Liver (tissue), 9 donors: ENCODE data around the gene FERMT1. TPM values are rescaled to one million over a fixed set of nuclear protein-coding genes. Genes with fewer than 3 reads are reported as not detected.

ENCODE experiments used
- DNase-seq: peaks from one replicate; pipeline ENCODE4 v3.0.0-alpha.2; 2017; ENCODE audit warnings: low spot score
- H3K27ac ChIP-seq, 2 donors: one replicate each; pipeline ENCODE4 v1.7.0; 2013; ENCODE audit warnings: inconsistent platforms in 2 of 2, low read length in 2 of 2, control low read depth in 1 of 2, low read depth in 1 of 2, mild to moderate bottlenecking in 1 of 2
- H3K27me3 ChIP-seq, 4 donors: one replicate each; pipeline versions ENCODE4 v1.6.1 to v1.7.0; 2013; ENCODE audit warnings: low read length in 3 of 4, inconsistent platforms in 1 of 4, mild to moderate bottlenecking in 1 of 4, moderate library complexity in 1 of 4; ENCODE audit not compliant: control insufficient read depth in 4 of 4, insufficient read depth in 4 of 4
- H3K36me3 ChIP-seq, 4 donors: one replicate each; pipeline versions ENCODE4 v1.6.1 to v1.7.0; 2013; ENCODE audit warnings: low read length in 3 of 4, mild to moderate bottlenecking in 3 of 4, low read depth in 1 of 4, moderate library complexity in 1 of 4; ENCODE audit not compliant: control insufficient read depth in 4 of 4, insufficient read depth in 3 of 4
- H3K4me1 ChIP-seq, 4 donors: one replicate each; pipeline versions ENCODE4 v1.6.1 to v1.7.0; 2013; ENCODE audit warnings: low read length in 3 of 4, mild to moderate bottlenecking in 3 of 4, moderate library complexity in 1 of 4; ENCODE audit not compliant: control insufficient read depth in 4 of 4, insufficient read depth in 4 of 4
- H3K4me3 ChIP-seq, 3 donors: one replicate each; pipeline versions ENCODE4 v1.6.1 to v1.7.0; 2013; ENCODE audit warnings: low read length in 3 of 3, control low read depth in 1 of 3, low read depth in 1 of 3, mild to moderate bottlenecking in 1 of 3
- H3K9ac ChIP-seq, 2 donors: one replicate each; pipeline ENCODE4 v1.7.0; 2013; ENCODE audit warnings: low read length in 2 of 2, mild to moderate bottlenecking in 2 of 2, moderate library complexity in 2 of 2, control low read depth in 1 of 2, low read depth in 1 of 2
- H3K9me3 ChIP-seq, 4 donors: one replicate each; pipeline versions ENCODE4 v1.6.1 to v1.7.0; 2013; ENCODE audit warnings: low read length in 3 of 4; ENCODE audit not compliant: control insufficient read depth in 4 of 4
- EGR1 ChIP-seq, 2 donors: IDR thresholded peaks; 2 replicates each; pipeline ENCODE4 v1.6.1; 2016 to 2018; ENCODE audit warnings: antibody characterized with exemption in 2 of 2, low read depth in 2 of 2
- FOXA1 ChIP-seq: IDR thresholded peaks from 2 replicates; pipeline ENCODE4 v1.6.1; 2016; ENCODE audit warnings: antibody characterized with exemption
- FOXA2 ChIP-seq: IDR thresholded peaks from 2 replicates; pipeline ENCODE4 v1.6.1; 2016; ENCODE audit warnings: antibody characterized with exemption
- GABPA ChIP-seq, 2 donors: IDR thresholded peaks in 1 of 2; conservative IDR thresholded peaks in 1 of 2; 2 replicates each; pipeline ENCODE4 v1.6.1; 2016; ENCODE audit warnings: antibody characterized with exemption in 2 of 2, mild to moderate bottlenecking in 1 of 2, moderate library complexity in 1 of 2
- HNF4A ChIP-seq, 2 donors: conservative IDR thresholded peaks; 2 replicates each; pipeline ENCODE4 v1.6.1; 2016; ENCODE audit warnings: antibody characterized with exemption in 2 of 2, mild to moderate bottlenecking in 2 of 2
- HNF4G ChIP-seq: IDR thresholded peaks from 2 replicates; pipeline ENCODE4 v1.6.1; 2016; ENCODE audit warnings: antibody characterized with exemption
- JUND ChIP-seq, 2 donors: IDR thresholded peaks; 2 replicates each; pipeline ENCODE4 v1.6.1; 2016; ENCODE audit warnings: antibody characterized with exemption in 2 of 2
- NR2F2 ChIP-seq: IDR thresholded peaks from 2 replicates; pipeline ENCODE4 v1.6.1; 2016; ENCODE audit warnings: antibody characterized with exemption
- RAD21 ChIP-seq, 2 donors: IDR thresholded peaks; 2 replicates each; pipeline ENCODE4 v1.6.1; 2016; ENCODE audit warnings: antibody characterized with exemption in 2 of 2, mild to moderate bottlenecking in 2 of 2
- RXRA ChIP-seq, 2 donors: IDR thresholded peaks; 2 replicates each; pipeline ENCODE4 v1.6.1; 2017 to 2018; ENCODE audit warnings: antibody characterized with exemption in 2 of 2, mild to moderate bottlenecking in 1 of 2
- SP1 ChIP-seq: IDR thresholded peaks from 2 replicates; pipeline ENCODE4 v1.6.1; 2018; ENCODE audit warnings: antibody characterized with exemption, mild to moderate bottlenecking
- TAF1 ChIP-seq: conservative IDR thresholded peaks from 2 replicates; pipeline ENCODE4 v1.6.1; 2016; ENCODE audit warnings: antibody characterized with exemption, mild to moderate bottlenecking
- YY1 ChIP-seq: IDR thresholded peaks from 2 replicates; pipeline ENCODE4 v1.6.1; 2016; ENCODE audit warnings: antibody characterized with exemption, mild to moderate bottlenecking
- WGBS: extraction: QIAGEN DNeasy Blood & Tissue Kit; methylation state at CpG from one replicate; pipeline ENCODE4 v1.1.7; 2013; 5-methylcytosine and 5-hydroxymethylcytosine counted together
- polyA plus RNA-seq, 2 donors: library from polyadenylated mRNA; stranded (reverse) in 1 of 2; unstranded in 1 of 2; fragments of 200-250 nt in 1 of 2; fragments of >200 nt in 1 of 2; fragmentation: Nextera tagmentation in 1 of 2; extraction: Ambion mirVana in 1 of 2; gene quantifications; one replicate each; pipeline versions ENCODE4 v1.2.1 to v1.2.3, GENCODE V29; 2013 to 2015
- total RNA-seq, 2 donors: library from RNA; depleted of rRNA; stranded (reverse); fragments of >200 nt; gene quantifications; one replicate each; pipeline ENCODE4 v1.2.3, GENCODE V29; 2014
- TF ChIP-seq, protein P1 (sequence below): IDR thresholded peaks from 2 replicates; pipeline ENCODE4 v1.6.1; 2016; ENCODE audit warnings: antibody characterized with exemption
- TF ChIP-seq, protein P2 (sequence below): IDR thresholded peaks from 2 replicates; pipeline ENCODE4 v1.6.1; 2016; ENCODE audit warnings: antibody characterized with exemption
- TF ChIP-seq, protein P3 (sequence below): fragments of 150-350 bp; IDR thresholded peaks from 2 replicates; pipeline ENCODE4 v1.5.1; 2017; ENCODE audit warnings: improper control_type of control experiment, low read depth, low read length; ENCODE audit not compliant: missing input control
- TF ChIP-seq, protein P4 (sequence below): IDR thresholded peaks from 2 replicates; pipeline ENCODE4 v1.6.1; 2016; ENCODE audit warnings: antibody characterized with exemption, mild to moderate bottlenecking
- donor health status: healthy.
- donor health status: healthy.
- donor health status: healthy.
- donor health status: healthy.
- donor health status: healthy.

Gene FERMT1
- total and polyA plus RNA-seq, 4 donors = 0.11 to 0.42 (median 0.21) TPM

DNA sequence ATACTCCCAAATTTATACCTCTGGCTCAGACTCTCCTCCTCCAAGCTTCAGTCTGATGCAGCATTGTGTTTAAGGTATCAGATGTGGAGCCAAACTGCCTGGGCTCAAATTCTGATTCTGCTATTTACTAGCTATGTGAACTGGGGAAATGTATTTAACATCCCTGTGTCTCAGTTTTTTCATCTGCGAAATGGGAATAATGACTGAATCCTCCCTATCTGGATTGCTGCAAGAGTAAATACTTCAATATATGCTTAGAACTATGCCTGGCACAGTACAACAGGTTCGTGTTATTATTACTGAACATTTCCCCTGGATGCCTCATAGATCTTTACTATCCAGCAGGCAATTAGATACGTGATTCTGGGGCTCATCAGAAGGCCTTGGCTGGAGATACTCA lies 74.4 kb downstream of the FERMT1 start:
- peaks cover 0 to 6% (median 2%) of the 10 kb centered on the region in 4 donors for H3K27me3 ChIP-seq
- TF ChIP-seq TAF1 (no peak), HNF4G (no peak), FOXA1 (no peak), NR2F2 (no peak), HNF4A (conservative IDR thresholded peaks at IDR 0.05) (no peak), YY1 (no peak), EGR1 (IDR thresholded peaks at IDR 0.05; ENCODE audit: low read depth in 2 of 2) (no peak)
- TF ChIP-seq, protein P1, sequence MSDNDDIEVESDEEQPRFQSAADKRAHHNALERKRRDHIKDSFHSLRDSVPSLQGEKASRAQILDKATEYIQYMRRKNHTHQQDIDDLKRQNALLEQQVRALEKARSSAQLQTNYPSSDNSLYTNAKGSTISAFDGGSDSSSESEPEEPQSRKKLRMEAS = no peak
- TF ChIP-seq, protein P2, sequence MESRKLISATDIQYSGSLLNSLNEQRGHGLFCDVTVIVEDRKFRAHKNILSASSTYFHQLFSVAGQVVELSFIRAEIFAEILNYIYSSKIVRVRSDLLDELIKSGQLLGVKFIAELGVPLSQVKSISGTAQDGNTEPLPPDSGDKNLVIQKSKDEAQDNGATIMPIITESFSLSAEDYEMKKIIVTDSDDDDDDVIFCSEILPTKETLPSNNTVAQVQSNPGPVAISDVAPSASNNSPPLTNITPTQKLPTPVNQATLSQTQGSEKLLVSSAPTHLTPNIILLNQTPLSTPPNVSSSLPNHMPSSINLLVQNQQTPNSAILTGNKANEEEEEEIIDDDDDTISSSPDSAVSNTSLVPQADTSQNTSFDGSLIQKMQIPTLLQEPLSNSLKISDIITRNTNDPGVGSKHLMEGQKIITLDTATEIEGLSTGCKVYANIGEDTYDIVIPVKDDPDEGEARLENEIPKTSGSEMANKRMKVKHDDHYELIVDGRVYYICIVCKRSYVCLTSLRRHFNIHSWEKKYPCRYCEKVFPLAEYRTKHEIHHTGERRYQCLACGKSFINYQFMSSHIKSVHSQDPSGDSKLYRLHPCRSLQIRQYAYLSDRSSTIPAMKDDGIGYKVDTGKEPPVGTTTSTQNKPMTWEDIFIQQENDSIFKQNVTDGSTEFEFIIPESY = no peak
- TF ChIP-seq, protein P3, sequence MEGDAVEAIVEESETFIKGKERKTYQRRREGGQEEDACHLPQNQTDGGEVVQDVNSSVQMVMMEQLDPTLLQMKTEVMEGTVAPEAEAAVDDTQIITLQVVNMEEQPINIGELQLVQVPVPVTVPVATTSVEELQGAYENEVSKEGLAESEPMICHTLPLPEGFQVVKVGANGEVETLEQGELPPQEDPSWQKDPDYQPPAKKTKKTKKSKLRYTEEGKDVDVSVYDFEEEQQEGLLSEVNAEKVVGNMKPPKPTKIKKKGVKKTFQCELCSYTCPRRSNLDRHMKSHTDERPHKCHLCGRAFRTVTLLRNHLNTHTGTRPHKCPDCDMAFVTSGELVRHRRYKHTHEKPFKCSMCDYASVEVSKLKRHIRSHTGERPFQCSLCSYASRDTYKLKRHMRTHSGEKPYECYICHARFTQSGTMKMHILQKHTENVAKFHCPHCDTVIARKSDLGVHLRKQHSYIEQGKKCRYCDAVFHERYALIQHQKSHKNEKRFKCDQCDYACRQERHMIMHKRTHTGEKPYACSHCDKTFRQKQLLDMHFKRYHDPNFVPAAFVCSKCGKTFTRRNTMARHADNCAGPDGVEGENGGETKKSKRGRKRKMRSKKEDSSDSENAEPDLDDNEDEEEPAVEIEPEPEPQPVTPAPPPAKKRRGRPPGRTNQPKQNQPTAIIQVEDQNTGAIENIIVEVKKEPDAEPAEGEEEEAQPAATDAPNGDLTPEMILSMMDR = no peak
- no peak overlapping the region for H3K4me3 ChIP-seq
- no peak for DNase-seq
- H3K36me3 ChIP-seq = no peaks in the 10 kb centered on the region
- no peaks in the 10 kb centered on the region for H3K9me3 ChIP-seq
- H3K27ac ChIP-seq = no peak overlapping the region
- WGBS = 91% methylated on average over 3 of the region's 3 CpGs
- no peak overlapping the region for H3K9ac ChIP-seq
- H3K4me1 ChIP-seq = peaks cover 6 to 13% (median 10%) of the 10 kb centered on the region in 4 donors

DNA sequence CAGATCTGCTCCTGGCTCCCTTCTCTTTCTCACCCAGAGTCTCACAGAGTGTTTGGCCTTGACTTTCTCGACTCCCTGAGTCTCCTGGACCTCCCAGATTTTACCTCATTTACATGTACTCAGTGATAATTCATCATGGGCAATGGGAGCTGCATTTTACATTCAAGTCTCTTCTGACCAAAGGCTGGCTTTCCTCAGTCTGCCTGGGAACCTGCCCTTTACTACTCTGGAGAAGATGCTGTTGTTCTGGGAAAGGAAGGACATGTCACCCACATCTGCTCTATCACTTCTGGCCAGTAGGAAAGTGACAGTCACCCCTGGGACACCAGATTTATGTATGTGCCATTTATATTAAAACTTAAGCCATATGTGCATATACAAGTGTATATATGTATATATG lies 76.4 kb downstream of the FERMT1 start:
- no peak overlapping the region for H3K27ac ChIP-seq
- H3K9ac ChIP-seq = no peak overlapping the region
- TF ChIP-seq HNF4A (conservative IDR thresholded peaks at IDR 0.05) = no peak
- TF ChIP-seq RAD21 (IDR thresholded peaks at IDR 0.05) = no peak
- no peak for TF ChIP-seq FOXA2
- TF ChIP-seq HNF4G = no peak
- TF ChIP-seq, protein P2 = no peak
- TF ChIP-seq, protein P4, sequence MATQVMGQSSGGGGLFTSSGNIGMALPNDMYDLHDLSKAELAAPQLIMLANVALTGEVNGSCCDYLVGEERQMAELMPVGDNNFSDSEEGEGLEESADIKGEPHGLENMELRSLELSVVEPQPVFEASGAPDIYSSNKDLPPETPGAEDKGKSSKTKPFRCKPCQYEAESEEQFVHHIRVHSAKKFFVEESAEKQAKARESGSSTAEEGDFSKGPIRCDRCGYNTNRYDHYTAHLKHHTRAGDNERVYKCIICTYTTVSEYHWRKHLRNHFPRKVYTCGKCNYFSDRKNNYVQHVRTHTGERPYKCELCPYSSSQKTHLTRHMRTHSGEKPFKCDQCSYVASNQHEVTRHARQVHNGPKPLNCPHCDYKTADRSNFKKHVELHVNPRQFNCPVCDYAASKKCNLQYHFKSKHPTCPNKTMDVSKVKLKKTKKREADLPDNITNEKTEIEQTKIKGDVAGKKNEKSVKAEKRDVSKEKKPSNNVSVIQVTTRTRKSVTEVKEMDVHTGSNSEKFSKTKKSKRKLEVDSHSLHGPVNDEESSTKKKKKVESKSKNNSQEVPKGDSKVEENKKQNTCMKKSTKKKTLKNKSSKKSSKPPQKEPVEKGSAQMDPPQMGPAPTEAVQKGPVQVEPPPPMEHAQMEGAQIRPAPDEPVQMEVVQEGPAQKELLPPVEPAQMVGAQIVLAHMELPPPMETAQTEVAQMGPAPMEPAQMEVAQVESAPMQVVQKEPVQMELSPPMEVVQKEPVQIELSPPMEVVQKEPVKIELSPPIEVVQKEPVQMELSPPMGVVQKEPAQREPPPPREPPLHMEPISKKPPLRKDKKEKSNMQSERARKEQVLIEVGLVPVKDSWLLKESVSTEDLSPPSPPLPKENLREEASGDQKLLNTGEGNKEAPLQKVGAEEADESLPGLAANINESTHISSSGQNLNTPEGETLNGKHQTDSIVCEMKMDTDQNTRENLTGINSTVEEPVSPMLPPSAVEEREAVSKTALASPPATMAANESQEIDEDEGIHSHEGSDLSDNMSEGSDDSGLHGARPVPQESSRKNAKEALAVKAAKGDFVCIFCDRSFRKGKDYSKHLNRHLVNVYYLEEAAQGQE = no peak
- no peak for TF ChIP-seq SP1
- TF ChIP-seq TAF1 = no peak
- no peak for TF ChIP-seq EGR1 (IDR thresholded peaks at IDR 0.05; ENCODE audit: low read depth in 2 of 2)
- no peak for TF ChIP-seq NR2F2
- TF ChIP-seq RXRA (IDR thresholded peaks at IDR 0.05) = no peak
- no peak for TF ChIP-seq JUND (IDR thresholded peaks at IDR 0.05)
- no peak for TF ChIP-seq GABPA (IDR thresholded peaks at IDR 0.05 in 1 of 2, conservative IDR thresholded peaks at IDR 0.05 in 1 of 2)
- no peak for TF ChIP-seq YY1
- no peaks in the 10 kb centered on the region for H3K9me3 ChIP-seq
- H3K27me3 ChIP-seq = peaks cover 0 to 5% (median 2%) of the 10 kb centered on the region in 4 donors
- peaks cover 0 to under 1% (median 0%) of the 10 kb centered on the region in 4 donors for H3K4me1 ChIP-seq
- WGBS = 68% methylated on average over 1 of the region's 1 CpG
- H3K4me3 ChIP-seq = no peak overlapping the region
- peaks cover 3 to 6% (median 4%) of the 10 kb centered on the region in 4 donors for H3K36me3 ChIP-seq
- no peak for DNase-seq
